HEK293 (cell line): Measurements from ENCODE around the gene NAP1L1.

ENCODE experiments used
- CTCF ChIA-PET: fragments of 350-600 bp; formaldehyde crosslinking; extraction: SDS; loops from one replicate; lab custom pipeline; 2021; ENCODE audit warnings: antibody characterized with exemption; lab: Yijun Ruan, JAX
- POLR2A ChIA-PET: fragments of 300-600 bp; formaldehyde crosslinking; extraction: SDS; loops from one replicate; lab custom pipeline; 2020; ENCODE audit warnings: antibody characterized with exemption, inconsistent platforms; lab: Yijun Ruan, JAX
- H3K27ac ChIP-seq: fragments of 200-500 bp; sonication (Bioruptor generic); 2 replicates; pipeline ENCODE4 v1.5.1; 2014; ENCODE audit warnings: low read depth, low read length, control low read depth, inconsistent platforms; ENCODE audit errors: extremely low read depth
- H3K36me3 ChIP-seq, 2 experiments: fragments of 200-500 bp in 1 of 2; sonication (Bioruptor generic) in 1 of 2; 1 replicate in 1 of 2; 2 replicates in 1 of 2; pipeline ENCODE4 v1.5.1; 2014 to 2017; ENCODE audit warnings: inconsistent platforms in 2 of 2, low read length in 2 of 2; ENCODE audit not compliant: control insufficient read depth in 2 of 2, insufficient read depth in 1 of 2
- H3K4me1 ChIP-seq: fragments of 200-500 bp; sonication (Bioruptor generic); 2 replicates; pipeline ENCODE4 v1.5.1; 2014; ENCODE audit warnings: mild to moderate bottlenecking, low read length, inconsistent platforms; ENCODE audit not compliant: control insufficient read depth, insufficient read depth
- H3K4me3 ChIP-seq: 2 replicates; pipeline ENCODE4 v1.5.1; 2011; ENCODE audit warnings: low read depth, mild to moderate bottlenecking, control low read depth, low read length, moderate library complexity
- H3K9me3 ChIP-seq: fragments of 200-500 bp; sonication (Bioruptor generic); 2 replicates; pipeline ENCODE4 v1.5.1; 2014; ENCODE audit warnings: low read depth, low read length, inconsistent platforms; ENCODE audit not compliant: control insufficient read depth, insufficient read depth
- GLI2 ChIP-seq: fragments of 450-650 bp; formaldehyde crosslinking; IDR thresholded peaks from 2 replicates; pipeline ENCODE4; 2017; ENCODE audit warnings: missing biosample characterization, missing genetic modification characterization, low read depth, borderline replicate concordance
- GLI4 ChIP-seq: fragments of 450-650 bp; formaldehyde crosslinking; IDR thresholded peaks from 2 replicates; pipeline ENCODE4 v1.5.1; 2016; ENCODE audit warnings: missing biosample characterization, missing genetic modification characterization
- HOXA7 ChIP-seq: sonication (generic); formaldehyde crosslinking; IDR thresholded peaks from 2 replicates; pipeline ENCODE4 v1.8.1; 2022; ENCODE audit warnings: missing genetic modification reagents, borderline replicate concordance
- OSR2 ChIP-seq: fragments of 450-650 bp; formaldehyde crosslinking; IDR thresholded peaks from 2 replicates; pipeline ENCODE4 v1.5.1; 2016; ENCODE audit warnings: missing biosample characterization, missing genetic modification characterization
- SCRT2 ChIP-seq: fragments of 450-650 bp; formaldehyde crosslinking; IDR thresholded peaks from 2 replicates; pipeline ENCODE4 v1.5.1; 2016; ENCODE audit warnings: missing biosample characterization, missing genetic modification characterization
- ZNF223 ChIP-seq: fragments of 450-650 bp; formaldehyde crosslinking; IDR thresholded peaks from 2 replicates; pipeline ENCODE4 v1.5.1; 2016; ENCODE audit warnings: missing biosample characterization, missing genetic modification characterization
- ZNF266 ChIP-seq: fragments of 450-650 bp; formaldehyde crosslinking; IDR thresholded peaks from 2 replicates; pipeline ENCODE4 v1.5.1; 2016; ENCODE audit warnings: missing biosample characterization, missing genetic modification characterization, low read depth
- ZNF473 ChIP-seq: fragments of 450-650 bp; formaldehyde crosslinking; IDR thresholded peaks from 2 replicates; pipeline ENCODE4 v1.5.1; 2017; ENCODE audit warnings: missing biosample characterization, missing genetic modification characterization
- ZNF624 ChIP-seq: fragments of 450-650 bp; formaldehyde crosslinking; IDR thresholded peaks from 2 replicates; pipeline ENCODE4 v1.5.1; 2017; ENCODE audit warnings: missing biosample characterization, missing genetic modification characterization
- ZNF626 ChIP-seq: fragments of 450-650 bp; sonication (Bioruptor Pico); formaldehyde crosslinking; IDR thresholded peaks from 2 replicates; pipeline ENCODE4 v1.5.1; 2018; ENCODE audit warnings: missing biosample characterization, missing genetic modification characterization, inconsistent platforms
- ZNF654 ChIP-seq: fragments of 450-650 bp; formaldehyde crosslinking; IDR thresholded peaks from 2 replicates; pipeline ENCODE4 v1.5.1; 2016; ENCODE audit warnings: low read depth, missing biosample characterization, missing genetic modification characterization
- ZNF768 ChIP-seq: fragments of 450-650 bp; formaldehyde crosslinking; IDR thresholded peaks from 2 replicates; pipeline ENCODE4 v1.5.1; 2018; ENCODE audit warnings: missing biosample characterization, mild to moderate bottlenecking, missing genetic modification characterization
- ZNF791 ChIP-seq: fragments of 450-650 bp; formaldehyde crosslinking; IDR thresholded peaks from 2 replicates; pipeline ENCODE4 v1.5.1; 2016; ENCODE audit warnings: missing biosample characterization, missing genetic modification characterization
- ZNF792 ChIP-seq: fragments of 450-650 bp; formaldehyde crosslinking; IDR thresholded peaks from 2 replicates; pipeline ENCODE4 v1.5.1; 2016; ENCODE audit warnings: missing biosample characterization, missing genetic modification characterization
- ZNF843 ChIP-seq: fragments of 450-650 bp; formaldehyde crosslinking; IDR thresholded peaks from 2 replicates; pipeline ENCODE4 v1.5.1; 2016; ENCODE audit warnings: missing biosample characterization, missing genetic modification characterization
- TF ChIP-seq, protein P1 (sequence below): fragments of 450-650 bp; formaldehyde crosslinking; IDR thresholded peaks from 2 replicates; pipeline ENCODE4 v1.5.1; 2016; ENCODE audit warnings: missing biosample characterization, missing genetic modification characterization, borderline replicate concordance
- TF ChIP-seq, protein P2 (sequence below): fragments of 450-650 bp; formaldehyde crosslinking; IDR thresholded peaks from 2 replicates; pipeline ENCODE4 v1.5.1; 2017; ENCODE audit warnings: missing biosample characterization, missing genetic modification characterization
- TF ChIP-seq, protein P3 (sequence below): fragments of 450-650 bp; formaldehyde crosslinking; IDR thresholded peaks from 2 replicates; pipeline ENCODE4 v1.5.1; 2016; ENCODE audit warnings: missing biosample characterization, missing genetic modification characterization

NAP1L1 gene

DNA sequence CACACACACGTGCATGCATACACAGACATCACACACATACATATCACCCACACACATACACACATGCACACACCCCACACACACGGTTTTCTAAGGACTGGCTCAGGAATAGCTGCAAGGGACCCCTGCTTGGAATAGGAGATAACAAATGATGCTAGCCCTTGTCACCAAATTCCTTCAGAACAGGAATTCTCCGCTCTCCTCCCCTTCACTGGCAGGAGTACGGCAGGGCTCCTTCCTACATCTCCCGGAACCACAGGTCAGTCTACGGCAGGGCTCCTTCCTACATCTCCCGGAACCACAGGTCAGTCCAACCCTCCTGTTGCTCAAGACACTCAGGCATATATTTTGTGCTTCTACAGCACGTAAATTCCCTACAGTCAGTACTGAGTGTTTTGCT lies 76.8 kb downstream of the NAP1L1 start:
- Histone ChIP-seq H3K27ac (no peak overlapping the region), H3K4me3 (no peak overlapping the region), H3K36me3 (no peaks in the 10 kb centered on the region), H3K9me3 (no peaks in the 10 kb centered on the region), H3K4me1 (no peaks in the 10 kb centered on the region)
- CTCF ChIA-PET: no interaction called here
- TF ChIP-seq ZNF473 (tag by site-specific recombination) (no peak), GLI4 (tag by site-specific recombination) (0 out of 2 replicates have a peak, but pooled peaks have one; percentile 3), ZNF624 (no peak), SCRT2 (tag by site-specific recombination) (0 out of 2 replicates have a peak, but pooled peaks have one; percentile 16), ZNF266 (tag by site-specific recombination) (no peak)
- TF ChIP-seq, protein P1, sequence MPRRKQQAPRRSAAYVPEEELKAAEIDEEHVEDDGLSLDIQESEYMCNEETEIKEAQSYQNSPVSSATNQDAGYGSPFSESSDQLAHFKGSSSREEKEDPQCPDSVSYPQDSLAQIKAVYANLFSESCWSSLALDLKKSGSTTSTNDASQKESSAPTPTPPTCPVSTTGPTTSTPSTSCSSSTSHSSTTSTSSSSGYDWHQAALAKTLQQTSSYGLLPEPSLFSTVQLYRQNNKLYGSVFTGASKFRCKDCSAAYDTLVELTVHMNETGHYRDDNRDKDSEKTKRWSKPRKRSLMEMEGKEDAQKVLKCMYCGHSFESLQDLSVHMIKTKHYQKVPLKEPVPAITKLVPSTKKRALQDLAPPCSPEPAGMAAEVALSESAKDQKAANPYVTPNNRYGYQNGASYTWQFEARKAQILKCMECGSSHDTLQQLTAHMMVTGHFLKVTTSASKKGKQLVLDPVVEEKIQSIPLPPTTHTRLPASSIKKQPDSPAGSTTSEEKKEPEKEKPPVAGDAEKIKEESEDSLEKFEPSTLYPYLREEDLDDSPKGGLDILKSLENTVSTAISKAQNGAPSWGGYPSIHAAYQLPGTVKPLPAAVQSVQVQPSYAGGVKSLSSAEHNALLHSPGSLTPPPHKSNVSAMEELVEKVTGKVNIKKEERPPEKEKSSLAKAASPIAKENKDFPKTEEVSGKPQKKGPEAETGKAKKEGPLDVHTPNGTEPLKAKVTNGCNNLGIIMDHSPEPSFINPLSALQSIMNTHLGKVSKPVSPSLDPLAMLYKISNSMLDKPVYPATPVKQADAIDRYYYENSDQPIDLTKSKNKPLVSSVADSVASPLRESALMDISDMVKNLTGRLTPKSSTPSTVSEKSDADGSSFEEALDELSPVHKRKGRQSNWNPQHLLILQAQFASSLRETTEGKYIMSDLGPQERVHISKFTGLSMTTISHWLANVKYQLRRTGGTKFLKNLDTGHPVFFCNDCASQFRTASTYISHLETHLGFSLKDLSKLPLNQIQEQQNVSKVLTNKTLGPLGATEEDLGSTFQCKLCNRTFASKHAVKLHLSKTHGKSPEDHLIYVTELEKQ (tag by site-specific recombination): no peak
- TF ChIP-seq, protein P2, sequence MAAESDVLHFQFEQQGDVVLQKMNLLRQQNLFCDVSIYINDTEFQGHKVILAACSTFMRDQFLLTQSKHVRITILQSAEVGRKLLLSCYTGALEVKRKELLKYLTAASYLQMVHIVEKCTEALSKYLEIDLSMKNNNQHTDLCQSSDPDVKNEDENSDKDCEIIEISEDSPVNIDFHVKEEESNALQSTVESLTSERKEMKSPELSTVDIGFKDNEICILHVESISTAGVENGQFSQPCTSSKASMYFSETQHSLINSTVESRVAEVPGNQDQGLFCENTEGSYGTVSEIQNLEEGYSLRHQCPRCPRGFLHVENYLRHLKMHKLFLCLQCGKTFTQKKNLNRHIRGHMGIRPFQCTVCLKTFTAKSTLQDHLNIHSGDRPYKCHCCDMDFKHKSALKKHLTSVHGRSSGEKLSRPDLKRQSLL (tag by site-specific recombination): no peak
- POLR2A ChIA-PET: no interaction called here

DNA sequence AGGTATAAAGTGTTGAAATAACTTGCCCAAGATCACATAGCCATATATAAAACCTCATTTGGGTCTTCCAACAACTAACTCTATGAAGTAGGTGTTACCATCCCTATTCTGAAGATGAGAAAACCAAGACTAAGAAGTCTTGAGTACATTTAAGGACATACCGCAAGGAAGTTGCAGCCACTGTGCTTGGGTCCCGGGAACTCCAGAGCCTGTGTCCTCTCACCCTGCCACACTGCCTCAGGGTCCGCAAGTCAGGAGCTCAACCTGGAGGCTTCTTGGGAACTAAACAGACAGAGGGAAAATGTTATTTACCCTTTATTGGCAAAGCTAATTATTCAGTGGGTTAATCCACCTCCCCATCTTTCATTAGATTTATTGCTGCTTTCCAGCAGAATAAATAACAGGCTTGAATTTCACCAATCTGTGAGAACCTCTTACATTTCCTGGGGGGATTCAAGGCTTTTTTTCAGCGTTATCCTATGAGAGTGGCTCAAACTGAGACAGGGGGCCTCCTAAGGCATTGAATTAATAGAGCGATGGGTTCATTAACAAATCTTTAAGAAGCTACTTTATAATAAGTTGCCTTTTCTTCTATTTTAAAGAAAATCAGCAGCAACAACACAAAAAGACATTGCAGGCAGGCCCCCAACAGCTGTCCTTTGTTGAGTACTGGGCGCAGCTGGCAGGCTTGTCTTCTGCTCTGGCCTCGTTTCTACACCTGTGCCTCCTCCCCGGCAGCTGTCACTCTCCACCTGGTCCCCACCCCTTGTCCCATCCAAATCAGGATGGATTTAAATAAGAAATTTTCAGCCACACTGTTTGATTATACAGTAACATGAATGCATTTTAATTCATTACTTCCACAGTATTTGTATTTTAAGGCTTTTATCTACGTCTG lies 78.2 kb downstream of the NAP1L1 start:
- TF ChIP-seq ZNF223 (tag by site-specific recombination) (no peak), OSR2 (tag by site-specific recombination) (no peak), ZNF792 (tag by site-specific recombination) (no peak), ZNF791 (no peak), GLI2 (tag by site-specific recombination) (no peak), ZNF654 (no peak), ZNF626 (tag by site-specific recombination) (no peak), HOXA7 (CRISPR knock-in tag) (no peak), ZNF768 (tag by site-specific recombination) (no peak), ZNF843 (tag by site-specific recombination) (no peak)
- TF ChIP-seq, protein P3, sequence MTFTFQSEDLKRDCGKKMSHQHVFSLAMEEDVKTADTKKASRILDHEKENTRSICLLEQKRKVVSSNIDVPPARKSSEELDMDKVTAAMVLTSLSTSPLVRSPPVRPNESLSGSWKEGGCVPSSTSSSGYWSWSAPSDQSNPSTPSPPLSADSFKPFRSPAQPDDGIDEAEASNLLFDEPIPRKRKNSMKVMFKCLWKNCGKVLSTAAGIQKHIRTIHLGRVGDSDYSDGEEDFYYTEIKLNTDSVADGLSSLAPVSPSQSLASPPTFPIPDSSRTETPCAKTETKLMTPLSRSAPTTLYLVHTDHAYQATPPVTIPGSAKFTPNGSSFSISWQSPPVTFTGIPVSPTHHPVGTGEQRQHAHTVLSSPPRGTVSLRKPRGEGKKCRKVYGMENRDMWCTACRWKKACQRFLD (tag by site-specific recombination): no peak
- Histone ChIP-seq H3K4me1 (no peaks in the 10 kb centered on the region), H3K36me3 (no peaks in the 10 kb centered on the region), H3K9me3 (no peaks in the 10 kb centered on the region), H3K27ac (no peak overlapping the region), H3K4me3 (no peak overlapping the region)
- CTCF ChIA-PET: no interaction called here
- POLR2A ChIA-PET: interaction anchor here (0.7 kb wide), 1 partner anchor 14 kb away, joined by 3 read pairs; no protein-coding TSS in a partner anchor
